Endothelial cell of umbilical vein (primary cell): ENCODE measurements around the gene ULK4. TPM values are rescaled to one million over a fixed set of nuclear protein-coding genes. Genes with fewer than 3 reads are reported as not detected.

ENCODE experiments used
- BruUV-seq: library from RNA; stranded (reverse); fragments of 400-500 nt; replicated peaks from 2 replicates; lab custom pipeline; 2021; lab: Mats Ljungman, UMichigan
- CTCF ChIA-PET: fragments of 300-600, 350-600 bp; sonication (Branson Sonifier 250); formaldehyde crosslinking; loops from one replicate; lab custom pipeline; 2021; ENCODE audit warnings: antibody characterized with exemption, inconsistent platforms; lab: Charles Lee
- POLR2A ChIA-PET: fragments of 300-600, 350-600 bp; sonication (Branson Sonifier 250); formaldehyde crosslinking; loops from one replicate; lab custom pipeline; 2021; ENCODE audit warnings: antibody characterized with exemption, inconsistent platforms; lab: Charles Lee
- DNase-seq: peaks from one replicate; pipeline ENCODE4 v3.0.0-alpha.2; 2011; ENCODE audit warnings: low read depth, low spot score
- FAIRE-seq: peaks from 2 replicates; lab custom pipeline; 2011; peaks lifted over from hg19 to GRCh38; lab: Jason Lieb, UNC
- H2AFZ ChIP-seq: 2 replicates; pipeline ENCODE4 v1.6.0; 2012; ENCODE audit warnings: low read depth, low read length, control low read depth, inconsistent platforms
- H3K27ac ChIP-seq: 2 replicates; pipeline ENCODE4 v1.5.1; 2011; ENCODE audit warnings: low read depth, mild to moderate bottlenecking, control low read depth, low read length, moderate library complexity; ENCODE audit not compliant: insufficient read depth
- H3K27me3 ChIP-seq, 2 experiments: 2 replicates each; pipeline versions ENCODE4 v1.6.0 to v1.6.1; 2011; ENCODE audit warnings: low read length in 2 of 2, mixed read lengths in 1 of 2; ENCODE audit not compliant: control insufficient read depth in 2 of 2, insufficient read depth in 2 of 2
- H3K36me3 ChIP-seq, 2 experiments: 2 replicates in 1 of 2; 3 replicates in 1 of 2; pipeline ENCODE4 v1.5.1; 2011; ENCODE audit warnings: low read length in 2 of 2, mild to moderate bottlenecking in 1 of 2, moderate library complexity in 1 of 2; ENCODE audit not compliant: control insufficient read depth in 2 of 2, insufficient read depth in 2 of 2; ENCODE audit errors: extremely low read depth in 1 of 2
- H3K4me1 ChIP-seq: 3 replicates; pipeline ENCODE4 v1.5.1; 2011; ENCODE audit warnings: mild to moderate bottlenecking, low read length; ENCODE audit not compliant: control insufficient read depth, insufficient read depth; ENCODE audit errors: extremely low read depth
- H3K4me2 ChIP-seq: 2 replicates; pipeline ENCODE4 v1.6.1; 2011; ENCODE audit warnings: low read length, control low read depth, mixed read lengths; ENCODE audit not compliant: insufficient read depth
- H3K4me3 ChIP-seq, 3 experiments: fragments of 200-600 bp in 1 of 3; sonication (generic), shearing (Covaris generic) in 1 of 3; replicated peaks in 1 of 3; 2 replicates each; pipeline ENCODE4 v1.5.1; 2011 to 2016; ENCODE audit warnings: control low read depth in 3 of 3, low read length in 3 of 3, mild to moderate bottlenecking in 2 of 3, inconsistent platforms in 1 of 3, low read depth in 1 of 3, moderate library complexity in 1 of 3; ENCODE audit not compliant: insufficient read depth in 1 of 3
- H3K79me2 ChIP-seq: 2 replicates; pipeline ENCODE4 v1.6.0; 2012; ENCODE audit warnings: low read length, inconsistent platforms; ENCODE audit not compliant: control insufficient read depth, insufficient read depth
- H3K9ac ChIP-seq: replicated peaks from 2 replicates; pipeline ENCODE3; 2011; ENCODE audit warnings: low read length, control low read depth; ENCODE audit not compliant: insufficient read depth; ENCODE audit errors: extremely low read depth
- H3K9me1 ChIP-seq: replicated peaks from 3 replicates; pipeline ENCODE4 v1.6.0; 2011; ENCODE audit warnings: mild to moderate bottlenecking, low read length; ENCODE audit not compliant: control insufficient read depth, insufficient read depth; ENCODE audit errors: extremely low read depth
- H3K9me3 ChIP-seq: replicated peaks from 2 replicates; pipeline ENCODE4 v1.5.1; 2012; ENCODE audit warnings: low read length, inconsistent platforms; ENCODE audit not compliant: control insufficient read depth, insufficient read depth
- H4K20me1 ChIP-seq: replicated peaks from 2 replicates; pipeline ENCODE3; 2011; ENCODE audit warnings: mild to moderate bottlenecking, low read length; ENCODE audit not compliant: control insufficient read depth, insufficient read depth; ENCODE audit errors: extremely low read depth
- CTCF ChIP-seq, 2 donors: IDR thresholded peaks; 1 replicate in 1 of 2; 2 replicates in 1 of 2; pipeline ENCODE4 v1.5.1; 2011; ENCODE audit warnings: low read length in 2 of 2, mild to moderate bottlenecking in 2 of 2, moderate library complexity in 2 of 2, control low read depth in 1 of 2, inconsistent platforms in 1 of 2, low read depth in 1 of 2; ENCODE audit not compliant: insufficient read depth in 1 of 2; ENCODE audit errors: extremely low read depth in 1 of 2
- EZH2 ChIP-seq: IDR thresholded peaks from 2 replicates; pipeline ENCODE4 v1.6.1; 2012; ENCODE audit warnings: borderline replicate concordance, low read depth, mild to moderate bottlenecking, moderate library complexity, low read length, inconsistent platforms; ENCODE audit not compliant: severe bottlenecking
- FOS ChIP-seq: IDR thresholded peaks from 2 replicates; pipeline ENCODE4 v1.6.1; 2011; ENCODE audit warnings: mild to moderate bottlenecking, low read length, moderate library complexity, borderline replicate concordance; ENCODE audit not compliant: insufficient read depth
- GATA2 ChIP-seq: IDR thresholded peaks from 2 replicates; pipeline ENCODE4 v1.7.0; 2011; ENCODE audit warnings: low read depth, mild to moderate bottlenecking, moderate library complexity, mixed read lengths, low read length; ENCODE audit not compliant: insufficient read length, insufficient read depth
- JUN ChIP-seq: IDR thresholded peaks from 2 replicates; pipeline ENCODE4 v1.6.1; 2011; ENCODE audit warnings: borderline replicate concordance, low read depth; ENCODE audit not compliant: insufficient read length, insufficient read depth
- MAX ChIP-seq: IDR thresholded peaks from 2 replicates; pipeline ENCODE4 v1.6.1; 2011; ENCODE audit not compliant: insufficient read depth, insufficient read length
- MYC ChIP-seq: IDR thresholded peaks from one replicate; pipeline ENCODE4 v1.6.1; 2011; ENCODE audit warnings: mild to moderate bottlenecking, low read depth, low read length
- POLR2A ChIP-seq: IDR thresholded peaks from 2 replicates; pipeline ENCODE4 v1.6.1; 2012; ENCODE audit warnings: low read depth, mild to moderate bottlenecking, control low read depth, low read length
- POLR2AphosphoS5 ChIP-seq: IDR thresholded peaks from 2 replicates; pipeline ENCODE4 v1.6.1; 2012; ENCODE audit warnings: low read depth, mild to moderate bottlenecking, control low read depth, low read length, moderate library complexity; ENCODE audit not compliant: insufficient read depth
- dilution Hi-C: fragments of 300-500 bp; cut with MboI; formaldehyde crosslinking; loops from one replicate; pipeline ENCODE4 v1.15.0; 2019; ENCODE audit warnings: low sequenced_read_pairs; ENCODE audit not compliant: extremely low pct_ligation_motif_present
- intact Hi-C: fragments of 100-400 bp; cut with micrococcal nuclease; formaldehyde crosslinking; loops from one replicate; pipeline ENCODE4 v1.10.0; 2022
- polyA plus RNA-seq, 4 experiments: library from polyadenylated mRNA; depleted of rRNA in 3 of 4; stranded (reverse) in 3 of 4; unstranded in 1 of 4; fragments of >200 nt; gene quantifications; 2 replicates each; pipeline versions ENCODE4 v1.2.1 to v1.2.3, GENCODE V29; 2011 to 2012; ENCODE audit warnings: missing spikeins in 1 of 4
- total RNA-seq: library from RNA; stranded (reverse); gene quantifications from 2 replicates; pipeline ENCODE4 v1.2.3, GENCODE V29; 2021

ULK4 gene
- total and polyA plus RNA-seq, 2 donors (not counting 3 experiments of a cell fraction or from before 2014, with no cell fraction given) = 3.3 to 16.0 TPM

- Histone ChIP-seq H3K27ac (no peak overlapping the region), H3K9ac (no peak overlapping the region), H3K36me3 (no peaks in the 10 kb centered on the region), H3K4me3 (no peak overlapping the region), H3K4me2 (no peak overlapping the region), H4K20me1 (no peaks in the 10 kb centered on the region), H3K4me1 (peaks cover 6% of the 10 kb centered on the region), H3K27me3 (no peaks in the 10 kb centered on the region), H3K9me1 (no peaks in the 10 kb centered on the region), H3K79me2 (no peaks in the 10 kb centered on the region), H3K9me3 (no peaks in the 10 kb centered on the region), H2AFZ (no peak overlapping the region)
- DNase-seq = no peak
- BruUV-seq = no TSS peak
- dilution Hi-C loops (no loop called here), intact Hi-C loops (no loop called here)
- CTCF ChIA-PET = no interaction called here
- no peak for TF ChIP-seq GATA2
- no peak for TF ChIP-seq CTCF (IDR thresholded peaks at IDR 0.05; ENCODE audit: extremely low read depth in 1 of 2, insufficient read depth in 1 of 2, low read depth in 1 of 2, low read length in 2 of 2)
- no peak for TF ChIP-seq EZH2
- no peak for TF ChIP-seq JUN
- TF ChIP-seq MAX = no peak
- no peak for TF ChIP-seq FOS
- POLR2A ChIA-PET = no interaction called here
- no peak for FAIRE-seq
Observed at GRCh38 chr3:41457176-41457575, 504.7 kb downstream of the ULK4 start.

GRCh38 chr3:41456162-41456561 lies 505.7 kb downstream of the ULK4 start:
- no peak overlapping the region for H3K4me3 ChIP-seq
- H3K9me3 ChIP-seq = no peaks in the 10 kb centered on the region
- peak; percentile 49 for FAIRE-seq
- ChIA-PET CTCF (no interaction called here), POLR2A (no interaction called here)
- DNase-seq = no peak
- dilution Hi-C loops = no loop called here
- H3K9me1 ChIP-seq = no peaks in the 10 kb centered on the region
- no TSS peak for BruUV-seq
- no peak overlapping the region for H3K4me2 ChIP-seq
- H2AFZ ChIP-seq = no peak overlapping the region
- H3K27me3 ChIP-seq = no peaks in the 10 kb centered on the region
- H3K27ac ChIP-seq = no peak overlapping the region
- peaks cover 6% of the 10 kb centered on the region for H3K4me1 ChIP-seq
- intact Hi-C loops = no loop called here
- no peak overlapping the region for H3K9ac ChIP-seq
- H4K20me1 ChIP-seq = no peaks in the 10 kb centered on the region
- TF ChIP-seq MAX = no peak
- TF ChIP-seq POLR2AphosphoS5 = no peak
- TF ChIP-seq JUN = no peak
- TF ChIP-seq EZH2 = no peak
- no peak for TF ChIP-seq MYC
- no peak for TF ChIP-seq CTCF (IDR thresholded peaks at IDR 0.05; ENCODE audit: extremely low read depth in 1 of 2, insufficient read depth in 1 of 2, low read depth in 1 of 2, low read length in 2 of 2)
- TF ChIP-seq GATA2 = no peak
- no peak for TF ChIP-seq POLR2A
- TF ChIP-seq FOS = no peak
- H3K79me2 ChIP-seq = no peaks in the 10 kb centered on the region
- no peaks in the 10 kb centered on the region for H3K36me3 ChIP-seq
